Endothelial cell of umbilical vein (primary cell): ENCODE data around the gene RNFT2. TPM values are rescaled to one million over a fixed set of nuclear protein-coding genes. Genes with fewer than 3 reads are reported as not detected.

Source experiments
- BruUV-seq: library from RNA; stranded (reverse); fragments of 400-500 nt; replicated peaks from 2 replicates; lab custom pipeline; 2021; lab: Mats Ljungman, UMichigan
- CTCF ChIA-PET: fragments of 300-600, 350-600 bp; sonication (Branson Sonifier 250); formaldehyde crosslinking; loops from one replicate; lab custom pipeline; 2021; ENCODE audit warnings: antibody characterized with exemption, inconsistent platforms; lab: Charles Lee
- POLR2A ChIA-PET: fragments of 300-600, 350-600 bp; sonication (Branson Sonifier 250); formaldehyde crosslinking; loops from one replicate; lab custom pipeline; 2021; ENCODE audit warnings: antibody characterized with exemption, inconsistent platforms; lab: Charles Lee
- DNase-seq: peaks from one replicate; pipeline ENCODE4 v3.0.0-alpha.2; 2011; ENCODE audit warnings: low read depth, low spot score
- FAIRE-seq: peaks from 2 replicates; lab custom pipeline; 2011; peaks lifted over from hg19 to GRCh38; lab: Jason Lieb, UNC
- H2AFZ ChIP-seq: 2 replicates; pipeline ENCODE4 v1.6.0; 2012; ENCODE audit warnings: low read depth, low read length, control low read depth, inconsistent platforms
- H3K27ac ChIP-seq: 2 replicates; pipeline ENCODE4 v1.5.1; 2011; ENCODE audit warnings: low read depth, mild to moderate bottlenecking, control low read depth, low read length, moderate library complexity; ENCODE audit not compliant: insufficient read depth
- H3K27me3 ChIP-seq, 2 experiments: 2 replicates each; pipeline versions ENCODE4 v1.6.0 to v1.6.1; 2011; ENCODE audit warnings: low read length in 2 of 2, mixed read lengths in 1 of 2; ENCODE audit not compliant: control insufficient read depth in 2 of 2, insufficient read depth in 2 of 2
- H3K36me3 ChIP-seq, 2 experiments: 2 replicates in 1 of 2; 3 replicates in 1 of 2; pipeline ENCODE4 v1.5.1; 2011; ENCODE audit warnings: low read length in 2 of 2, mild to moderate bottlenecking in 1 of 2, moderate library complexity in 1 of 2; ENCODE audit not compliant: control insufficient read depth in 2 of 2, insufficient read depth in 2 of 2; ENCODE audit errors: extremely low read depth in 1 of 2
- H3K4me1 ChIP-seq: 3 replicates; pipeline ENCODE4 v1.5.1; 2011; ENCODE audit warnings: mild to moderate bottlenecking, low read length; ENCODE audit not compliant: control insufficient read depth, insufficient read depth; ENCODE audit errors: extremely low read depth
- H3K4me2 ChIP-seq: 2 replicates; pipeline ENCODE4 v1.6.1; 2011; ENCODE audit warnings: low read length, control low read depth, mixed read lengths; ENCODE audit not compliant: insufficient read depth
- H3K4me3 ChIP-seq, 3 experiments: fragments of 200-600 bp in 1 of 3; sonication (generic), shearing (Covaris generic) in 1 of 3; replicated peaks in 1 of 3; 2 replicates each; pipeline ENCODE4 v1.5.1; 2011 to 2016; ENCODE audit warnings: control low read depth in 3 of 3, low read length in 3 of 3, mild to moderate bottlenecking in 2 of 3, inconsistent platforms in 1 of 3, low read depth in 1 of 3, moderate library complexity in 1 of 3; ENCODE audit not compliant: insufficient read depth in 1 of 3
- H3K79me2 ChIP-seq: 2 replicates; pipeline ENCODE4 v1.6.0; 2012; ENCODE audit warnings: low read length, inconsistent platforms; ENCODE audit not compliant: control insufficient read depth, insufficient read depth
- H3K9ac ChIP-seq: replicated peaks from 2 replicates; pipeline ENCODE3; 2011; ENCODE audit warnings: low read length, control low read depth; ENCODE audit not compliant: insufficient read depth; ENCODE audit errors: extremely low read depth
- H3K9me1 ChIP-seq: replicated peaks from 3 replicates; pipeline ENCODE4 v1.6.0; 2011; ENCODE audit warnings: mild to moderate bottlenecking, low read length; ENCODE audit not compliant: control insufficient read depth, insufficient read depth; ENCODE audit errors: extremely low read depth
- H3K9me3 ChIP-seq: replicated peaks from 2 replicates; pipeline ENCODE4 v1.5.1; 2012; ENCODE audit warnings: low read length, inconsistent platforms; ENCODE audit not compliant: control insufficient read depth, insufficient read depth
- H4K20me1 ChIP-seq: replicated peaks from 2 replicates; pipeline ENCODE3; 2011; ENCODE audit warnings: mild to moderate bottlenecking, low read length; ENCODE audit not compliant: control insufficient read depth, insufficient read depth; ENCODE audit errors: extremely low read depth
- EZH2 ChIP-seq: IDR thresholded peaks from 2 replicates; pipeline ENCODE4 v1.6.1; 2012; ENCODE audit warnings: borderline replicate concordance, low read depth, mild to moderate bottlenecking, moderate library complexity, low read length, inconsistent platforms; ENCODE audit not compliant: severe bottlenecking
- FOS ChIP-seq: IDR thresholded peaks from 2 replicates; pipeline ENCODE4 v1.6.1; 2011; ENCODE audit warnings: mild to moderate bottlenecking, low read length, moderate library complexity, borderline replicate concordance; ENCODE audit not compliant: insufficient read depth
- GATA2 ChIP-seq: IDR thresholded peaks from 2 replicates; pipeline ENCODE4 v1.7.0; 2011; ENCODE audit warnings: low read depth, mild to moderate bottlenecking, moderate library complexity, mixed read lengths, low read length; ENCODE audit not compliant: insufficient read length, insufficient read depth
- JUN ChIP-seq: IDR thresholded peaks from 2 replicates; pipeline ENCODE4 v1.6.1; 2011; ENCODE audit warnings: borderline replicate concordance, low read depth; ENCODE audit not compliant: insufficient read length, insufficient read depth
- MYC ChIP-seq: IDR thresholded peaks from one replicate; pipeline ENCODE4 v1.6.1; 2011; ENCODE audit warnings: mild to moderate bottlenecking, low read depth, low read length
- POLR2A ChIP-seq: IDR thresholded peaks from 2 replicates; pipeline ENCODE4 v1.6.1; 2012; ENCODE audit warnings: low read depth, mild to moderate bottlenecking, control low read depth, low read length
- POLR2AphosphoS5 ChIP-seq: IDR thresholded peaks from 2 replicates; pipeline ENCODE4 v1.6.1; 2012; ENCODE audit warnings: low read depth, mild to moderate bottlenecking, control low read depth, low read length, moderate library complexity; ENCODE audit not compliant: insufficient read depth
- dilution Hi-C: fragments of 300-500 bp; cut with MboI; formaldehyde crosslinking; loops from one replicate; pipeline ENCODE4 v1.15.0; 2019; ENCODE audit warnings: low sequenced_read_pairs; ENCODE audit not compliant: extremely low pct_ligation_motif_present
- intact Hi-C: fragments of 100-400 bp; cut with micrococcal nuclease; formaldehyde crosslinking; loops from one replicate; pipeline ENCODE4 v1.10.0; 2022
- polyA plus RNA-seq, 4 experiments: library from polyadenylated mRNA; depleted of rRNA in 3 of 4; stranded (reverse) in 3 of 4; unstranded in 1 of 4; fragments of >200 nt; gene quantifications; 2 replicates each; pipeline versions ENCODE4 v1.2.1 to v1.2.3, GENCODE V29; 2011 to 2012; ENCODE audit warnings: missing spikeins in 1 of 4
- total RNA-seq: library from RNA; stranded (reverse); gene quantifications from 2 replicates; pipeline ENCODE4 v1.2.3, GENCODE V29; 2021
- TF ChIP-seq, protein P1 (sequence below): IDR thresholded peaks from 2 replicates; pipeline ENCODE4 v1.6.1; 2011; ENCODE audit not compliant: insufficient read depth, insufficient read length
- TF ChIP-seq, protein P2 (sequence below), 2 donors: IDR thresholded peaks; 1 replicate in 1 of 2; 2 replicates in 1 of 2; pipeline ENCODE4 v1.5.1; 2011; ENCODE audit warnings: low read length in 2 of 2, mild to moderate bottlenecking in 2 of 2, moderate library complexity in 2 of 2, control low read depth in 1 of 2, inconsistent platforms in 1 of 2, low read depth in 1 of 2; ENCODE audit not compliant: insufficient read depth in 1 of 2; ENCODE audit errors: extremely low read depth in 1 of 2

RNFT2 gene
- total and polyA plus RNA-seq, 2 donors (not counting 3 experiments of a cell fraction or from before 2014, with no cell fraction given) = 1.4 to 6.6 TPM

GRCh38 chr12:116783525-116784237, 45.6 kb downstream of the RNFT2 start:
- no TSS peak for BruUV-seq
- ChIA-PET CTCF (no interaction called here), POLR2A (no interaction called here)
- Histone ChIP-seq H3K4me1 (no peaks in the 10 kb centered on the region), H3K79me2 (no peaks in the 10 kb centered on the region), H3K36me3 (no peaks in the 10 kb centered on the region), H3K9me3 (no peaks in the 10 kb centered on the region), H3K4me2 (no peak overlapping the region), H3K9ac (no peak overlapping the region), H3K4me3 (no peak overlapping the region), H2AFZ (no peak overlapping the region), H3K9me1 (no peaks in the 10 kb centered on the region), H4K20me1 (no peaks in the 10 kb centered on the region), H3K27ac (no peak overlapping the region), H3K27me3 (no peaks in the 10 kb centered on the region)
- intact Hi-C loops = no loop called here
- TF ChIP-seq JUN (no peak), EZH2 (no peak), GATA2 (no peak), POLR2A (no peak), POLR2AphosphoS5 (no peak), FOS (no peak), MYC (no peak)
- TF ChIP-seq, protein P1, sequence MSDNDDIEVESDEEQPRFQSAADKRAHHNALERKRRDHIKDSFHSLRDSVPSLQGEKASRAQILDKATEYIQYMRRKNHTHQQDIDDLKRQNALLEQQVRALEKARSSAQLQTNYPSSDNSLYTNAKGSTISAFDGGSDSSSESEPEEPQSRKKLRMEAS = no peak
- TF ChIP-seq, protein P2, sequence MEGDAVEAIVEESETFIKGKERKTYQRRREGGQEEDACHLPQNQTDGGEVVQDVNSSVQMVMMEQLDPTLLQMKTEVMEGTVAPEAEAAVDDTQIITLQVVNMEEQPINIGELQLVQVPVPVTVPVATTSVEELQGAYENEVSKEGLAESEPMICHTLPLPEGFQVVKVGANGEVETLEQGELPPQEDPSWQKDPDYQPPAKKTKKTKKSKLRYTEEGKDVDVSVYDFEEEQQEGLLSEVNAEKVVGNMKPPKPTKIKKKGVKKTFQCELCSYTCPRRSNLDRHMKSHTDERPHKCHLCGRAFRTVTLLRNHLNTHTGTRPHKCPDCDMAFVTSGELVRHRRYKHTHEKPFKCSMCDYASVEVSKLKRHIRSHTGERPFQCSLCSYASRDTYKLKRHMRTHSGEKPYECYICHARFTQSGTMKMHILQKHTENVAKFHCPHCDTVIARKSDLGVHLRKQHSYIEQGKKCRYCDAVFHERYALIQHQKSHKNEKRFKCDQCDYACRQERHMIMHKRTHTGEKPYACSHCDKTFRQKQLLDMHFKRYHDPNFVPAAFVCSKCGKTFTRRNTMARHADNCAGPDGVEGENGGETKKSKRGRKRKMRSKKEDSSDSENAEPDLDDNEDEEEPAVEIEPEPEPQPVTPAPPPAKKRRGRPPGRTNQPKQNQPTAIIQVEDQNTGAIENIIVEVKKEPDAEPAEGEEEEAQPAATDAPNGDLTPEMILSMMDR (IDR thresholded peaks at IDR 0.05; ENCODE audit: extremely low read depth in 1 of 2, insufficient read depth in 1 of 2, low read depth in 1 of 2, low read length in 2 of 2) = no peak
- DNase-seq (no peak), FAIRE-seq (no peak)
- dilution Hi-C loops = no loop called here
